ENCODE results near the gene PRPSAP1. TPM values are rescaled to one million over a fixed set of nuclear protein-coding genes. Genes with fewer than 3 reads are reported as not detected.

Gene PRPSAP1
- total RNA-seq, 4 donors from 2014 or later, result 133 to 198 (median 167) TPM

- WGBS, 2 donors, result 97 to 100% methylated on average over 5 of the region's 5 CpGs
- no peak overlapping the region for H3K27ac ChIP-seq
- DNase-seq, result no peak
- H3K9me3 ChIP-seq, result no peaks in the 10 kb centered on the region
- no peak for TF ChIP-seq CTCF (IDR thresholded peaks at IDR 0.05)
- no peak for TF ChIP-seq POLR2A (IDR thresholded peaks at IDR 0.05)
- no peaks in the 10 kb centered on the region for H3K27me3 ChIP-seq
- intact Hi-C loops (cut with DNase I), result no loop called here
- no peaks in the 10 kb centered on the region for H3K4me1 ChIP-seq
- peaks cover 0 to 7% of the 10 kb centered on the region in 2 donors for H3K36me3 ChIP-seq
- H3K4me3 ChIP-seq (replicated peaks in 1 of 3), result no peak overlapping the region
Measured at GRCh38 chr17:76296889-76297288, 56.8 kb downstream of the PRPSAP1 start.

- WGBS, 2 donors, result 79 to 88% methylated on average over 4 of the region's 4 CpGs
- H3K27me3 ChIP-seq, result no peaks in the 10 kb centered on the region
- no peaks in the 10 kb centered on the region for H3K9me3 ChIP-seq
- peaks cover 0 to 11% of the 10 kb centered on the region in 2 donors for H3K36me3 ChIP-seq
- H3K4me1 ChIP-seq, result no peaks in the 10 kb centered on the region
- TF ChIP-seq CTCF (IDR thresholded peaks at IDR 0.05) (no peak), POLR2A (IDR thresholded peaks at IDR 0.05) (no peak)
- DNase-seq, result no peak
- H3K27ac ChIP-seq, result no peak overlapping the region
- H3K4me3 ChIP-seq (replicated peaks in 1 of 3), result no peak overlapping the region
- intact Hi-C loops (cut with DNase I), result no loop called here
Measured at GRCh38 chr17:76296186-76296585, 57.5 kb downstream of the PRPSAP1 start.

- H3K36me3 ChIP-seq, result peaks cover 0 to 12% of the 10 kb centered on the region in 2 donors
- intact Hi-C loops (cut with DNase I), result no loop called here
- no peak overlapping the region for H3K27ac ChIP-seq
- H3K27me3 ChIP-seq, result no peaks in the 10 kb centered on the region
- 94 to 97% methylated on average over 6 of the region's 7 CpGs for WGBS, 2 donors
- DNase-seq, result no peak
- no peak overlapping the region for H3K4me3 ChIP-seq (replicated peaks in 1 of 3)
- no peaks in the 10 kb centered on the region for H3K9me3 ChIP-seq
- H3K4me1 ChIP-seq, result no peaks in the 10 kb centered on the region
- TF ChIP-seq POLR2A (IDR thresholded peaks at IDR 0.05) (no peak), CTCF (IDR thresholded peaks at IDR 0.05) (no peak)
Measured at GRCh38 chr17:76293106-76293505, 60.6 kb downstream of the PRPSAP1 start.

- WGBS, 2 donors, result 97 to 100% methylated on average over 4 of the region's 4 CpGs
- TF ChIP-seq CTCF (IDR thresholded peaks at IDR 0.05) (no peak), POLR2A (IDR thresholded peaks at IDR 0.05) (no peak)
- no peak for DNase-seq
- Histone ChIP-seq H3K27ac (no peak overlapping the region), H3K4me3 (replicated peaks in 1 of 3) (no peak overlapping the region), H3K36me3 (peaks cover 0 to 12% of the 10 kb centered on the region in 2 donors), H3K27me3 (no peaks in the 10 kb centered on the region), H3K9me3 (no peaks in the 10 kb centered on the region), H3K4me1 (no peaks in the 10 kb centered on the region)
- intact Hi-C loops (cut with DNase I), result no loop called here
Measured at GRCh38 chr17:76292567-76292966, 61.1 kb downstream of the PRPSAP1 start.

GRCh38 chr17:76281573-76282371 lies 71.9 kb downstream of the PRPSAP1 start:
- Histone ChIP-seq H3K27me3 (no peaks in the 10 kb centered on the region), H3K27ac (peak overlapping the region in 1 of 3 donors; percentile 36), H3K9me3 (no peaks in the 10 kb centered on the region), H3K4me1 (peaks cover 7 to 27% of the 10 kb centered on the region in 2 donors), H3K36me3 (no peaks in the 10 kb centered on the region), H3K4me3 (replicated peaks in 1 of 3) (no peak overlapping the region)
- intact Hi-C loops (cut with DNase I), result loop anchor here (2.0 kb wide), 1 partner anchor 161 kb away; no protein-coding TSS in a partner anchor
- peak; percentile 82 to 83 for DNase-seq
- TF ChIP-seq CTCF (IDR thresholded peaks at IDR 0.05), result no peak
- no peak for TF ChIP-seq POLR2A (IDR thresholded peaks at IDR 0.05)
- WGBS, 2 donors, result 57 to 82% methylated on average over 14 to 19 of the region's 23 CpGs
